Cardiac fibroblast (primary cell): ENCODE measurements around the gene LYPD6B.

Experiments used
- DNase-seq, 2 donors: peaks; one replicate each; pipeline versions ENCODE4 v3.0.0 to v3.0.0-alpha.2; 2010; ENCODE audit warnings: low read depth in 2 of 2
- H3K4me3 ChIP-seq, 2 donors: replicated peaks in 1 of 2; 1 replicate in 1 of 2; 2 replicates in 1 of 2; pipeline ENCODE4 v1.5.1; 2011; ENCODE audit warnings: low read depth in 2 of 2, low read length in 2 of 2, mild to moderate bottlenecking in 2 of 2, moderate library complexity in 1 of 2
- CTCF ChIP-seq: IDR thresholded peaks from one replicate; pipeline ENCODE4 v1.5.1; 2011; ENCODE audit warnings: low read depth, mild to moderate bottlenecking, low read length, inconsistent platforms

The LYPD6B gene

GRCh38 chr2:149178612-149179011, 140.1 kb downstream of the LYPD6B start:
- no peak overlapping the region for H3K4me3 ChIP-seq
- DNase-seq, result no peak
- no peak for TF ChIP-seq CTCF

- DNase-seq, result no peak
- TF ChIP-seq CTCF, result no peak
- H3K4me3 ChIP-seq, result no peak overlapping the region
These were observed 141.9 kb downstream of the LYPD6B start for GRCh38 chr2:149180226-149180875.

- DNase-seq, result no peak
- TF ChIP-seq CTCF, result no peak
- no peak overlapping the region for H3K4me3 ChIP-seq
These were observed 144.7 kb downstream of the LYPD6B start for GRCh38 chr2:149183187-149183586.

GRCh38 chr2:149184991-149185390, 146.5 kb downstream of the LYPD6B start:
- peak in 1 of 2 donors; percentile 8 for DNase-seq
- TF ChIP-seq CTCF, result no peak
- H3K4me3 ChIP-seq, result no peak overlapping the region

- H3K4me3 ChIP-seq, result no peak overlapping the region
- no peak for TF ChIP-seq CTCF
- no peak for DNase-seq
These were observed 147.5 kb downstream of the LYPD6B start for GRCh38 chr2:149185942-149186490.

GRCh38 chr2:149187057-149187456, 148.6 kb downstream of the LYPD6B start:
- TF ChIP-seq CTCF, result no peak
- no peak for DNase-seq
- H3K4me3 ChIP-seq, result no peak overlapping the region

- H3K4me3 ChIP-seq, result no peak overlapping the region
- no peak for DNase-seq
- no peak for TF ChIP-seq CTCF
These were observed 149.8 kb downstream of the LYPD6B start for GRCh38 chr2:149188291-149188690.
